HG03060 (cell line): ENCODE data around the gene TTC7B.

ENCODE experiments used
- ATAC-seq: cut with Tn5 transposase; IDR thresholded peaks from one replicate; pipeline ENCODE4 v1.9.1; 2021; ENCODE audit warnings: low read depth, moderate number of reproducible peaks; ENCODE audit not compliant: unreplicated experiment

TTC7B gene

GRCh38 chr14:90521930-90522483, 294.2 kb downstream of the TTC7B start:
- no peak for ATAC-seq

GRCh38 chr14:90521084-90521929, 294.9 kb downstream of the TTC7B start:
- no peak for ATAC-seq

- ATAC-seq, result no peak
Observed at GRCh38 chr14:90520326-90520725, 295.9 kb downstream of the TTC7B start.

- ATAC-seq, result no peak
Observed at GRCh38 chr14:90519262-90519920, 296.8 kb downstream of the TTC7B start.

DNA sequence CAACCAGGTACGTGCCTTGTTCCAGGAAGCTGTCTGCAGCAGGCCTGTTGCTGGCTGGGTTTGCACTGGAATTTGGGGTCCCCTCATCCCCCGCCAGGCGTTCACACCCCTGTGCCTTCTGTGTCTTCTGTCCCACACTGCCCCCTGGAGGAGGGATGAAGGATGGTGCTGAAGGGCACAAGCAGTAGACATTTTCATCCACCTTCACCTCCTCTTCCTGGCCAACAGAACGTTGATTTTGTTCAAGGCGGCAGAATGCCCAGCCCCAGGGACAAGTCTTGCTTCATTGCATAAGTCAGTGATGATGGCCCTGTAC, 297.3 kb downstream of the TTC7B start:
- ATAC-seq, result no peak

GRCh38 chr14:90518069-90518940, 297.9 kb downstream of the TTC7B start:
- no peak for ATAC-seq

DNA sequence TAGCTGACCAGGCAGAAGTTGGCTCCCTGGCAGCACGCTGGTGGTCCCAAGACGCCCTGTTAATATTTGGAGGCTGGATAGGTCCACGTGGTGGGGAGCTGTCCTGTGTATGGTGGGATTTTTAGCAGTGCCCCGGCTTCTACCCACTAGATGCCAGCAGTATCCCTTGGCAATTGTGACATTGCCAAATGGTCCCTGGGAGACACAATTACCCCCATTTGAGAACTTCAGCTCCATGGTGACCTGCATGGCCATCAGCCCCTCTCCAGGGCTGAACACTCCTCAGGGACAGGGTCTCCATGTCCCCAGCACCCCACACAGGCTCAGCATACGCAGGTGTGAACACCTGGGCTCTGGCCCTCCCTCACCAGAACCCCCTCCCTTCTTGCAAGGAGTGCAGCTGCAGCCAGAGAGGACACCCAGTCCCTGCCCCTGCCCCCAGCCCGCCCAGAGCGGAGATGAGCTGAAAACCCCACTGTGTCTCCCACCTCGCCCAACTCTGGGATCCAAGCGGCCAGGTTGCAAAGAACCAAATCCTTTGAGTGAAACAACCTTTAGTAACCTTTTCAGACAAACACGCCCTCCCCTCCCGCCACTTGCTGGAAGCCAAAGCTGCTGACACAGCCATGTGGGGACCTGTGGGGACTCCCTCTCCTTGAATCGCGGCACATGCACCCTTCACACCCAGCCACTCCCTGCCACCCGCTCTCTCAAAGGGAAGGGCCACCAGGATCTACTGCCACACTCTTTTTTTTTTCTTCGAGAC, 299.0 kb downstream of the TTC7B start:
- ATAC-seq, result no peak

DNA sequence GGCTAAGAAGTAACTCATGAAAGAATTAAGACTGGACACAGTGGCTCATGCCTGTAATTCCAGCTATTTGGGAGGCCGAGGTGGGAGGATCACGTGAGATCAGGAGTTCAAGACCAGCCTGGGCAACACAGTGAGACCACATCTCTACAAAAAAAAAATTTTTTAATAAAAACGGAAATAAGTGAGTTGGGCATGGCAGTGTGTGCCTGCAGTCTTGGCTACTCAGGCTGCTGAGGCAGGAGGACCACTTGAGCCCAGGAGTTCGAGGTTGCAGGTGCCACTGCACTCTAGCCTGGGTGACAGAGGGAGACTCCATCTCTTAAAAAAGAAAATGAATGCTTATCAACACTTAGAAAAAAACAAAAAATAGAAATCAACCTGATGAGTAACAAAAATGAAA, 301.7 kb downstream of the TTC7B start:
- no peak for ATAC-seq

DNA sequence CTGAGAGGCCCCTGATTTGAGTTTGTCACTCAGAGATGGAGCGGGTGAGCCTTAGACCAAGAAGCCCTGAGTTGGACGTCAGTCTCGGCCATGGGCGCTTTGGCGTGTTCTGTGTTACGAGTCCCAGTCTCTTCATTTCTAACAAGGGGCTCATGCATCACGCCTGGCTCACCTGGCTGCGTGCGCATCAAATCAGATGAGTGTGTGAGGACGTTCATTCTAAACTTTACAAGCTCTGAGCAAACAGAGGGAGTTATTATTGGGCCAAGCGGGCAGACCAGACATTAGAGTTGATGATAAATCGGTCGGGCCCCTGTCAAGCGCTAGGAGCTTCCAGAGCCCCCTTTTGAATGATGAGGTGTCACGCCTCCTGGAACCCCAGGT, 302.2 kb downstream of the TTC7B start:
- ATAC-seq, result no peak

- no peak for ATAC-seq
Observed at GRCh38 chr14:90513161-90514014, 302.8 kb downstream of the TTC7B start.

GRCh38 chr14:90512329-90512991, 303.8 kb downstream of the TTC7B start:
- ATAC-seq, result no peak

DNA sequence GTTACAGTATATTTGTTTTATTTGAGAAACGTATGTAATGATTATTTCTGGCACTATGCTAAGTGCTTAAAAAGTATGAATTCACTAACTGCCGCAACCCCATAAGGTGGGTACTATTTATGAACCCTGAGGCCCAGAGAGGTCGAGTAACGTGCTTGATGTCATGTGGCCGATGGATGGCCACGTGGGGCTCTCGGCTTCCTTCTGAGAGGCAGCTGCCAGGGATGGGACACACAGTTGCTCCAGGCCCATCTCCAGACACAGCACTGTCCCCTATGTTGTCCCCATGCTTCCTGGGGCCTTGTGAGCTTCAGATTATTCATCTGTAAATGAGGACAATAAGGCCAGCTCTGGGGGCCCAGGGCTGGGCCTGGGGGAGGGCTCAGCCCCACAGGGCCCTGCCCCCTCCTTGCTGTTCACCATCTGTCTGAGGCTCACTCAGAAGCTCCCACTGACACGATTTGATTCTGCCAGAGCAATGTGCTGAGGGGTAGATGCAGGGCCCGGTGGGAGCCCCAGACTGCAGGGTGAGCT, 304.4 kb downstream of the TTC7B start:
- no peak for ATAC-seq

- ATAC-seq, result no peak
Observed at GRCh38 chr14:90511252-90511651, 305.0 kb downstream of the TTC7B start.

- no peak for ATAC-seq
Observed at GRCh38 chr14:90510159-90510558, 306.1 kb downstream of the TTC7B start.

- ATAC-seq, result no peak
Observed at GRCh38 chr14:90509403-90509802, 306.8 kb downstream of the TTC7B start.

- ATAC-seq, result no peak
Observed at GRCh38 chr14:90508536-90509254, 307.5 kb downstream of the TTC7B start.

DNA sequence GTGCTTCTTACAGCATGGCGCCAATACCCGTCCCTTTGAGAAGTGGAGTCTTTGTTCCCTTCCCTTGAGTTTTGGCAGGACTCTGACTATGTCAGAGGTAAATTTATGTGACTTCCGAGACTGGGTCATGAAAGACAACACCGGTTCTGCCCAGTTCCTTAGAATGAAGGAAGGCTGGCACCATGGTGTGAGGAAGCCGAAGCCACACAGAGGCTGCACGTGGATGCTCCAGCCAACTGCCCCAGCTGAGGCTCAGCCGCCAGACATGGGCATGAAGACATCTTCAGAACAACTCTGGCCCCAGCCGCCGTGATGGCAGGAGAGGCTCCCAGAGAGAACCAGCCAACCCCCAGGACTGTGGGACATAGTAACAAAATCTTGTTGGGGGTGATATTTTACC, 308.2 kb downstream of the TTC7B start:
- ATAC-seq, result no peak

GRCh38 chr14:90507428-90507827, 308.8 kb downstream of the TTC7B start:
- ATAC-seq, result no peak
